ENCODE results near the gene ZNF670.
A peak's percentile ranks its signal among the peaks of the same experiment; 100 is the strongest.
"Not testable (repeated sequence)": the region's sequence is repeated elsewhere in the genome, so short reads cannot be mapped to it uniquely, and the experiment has no call there.

ZNF670 gene

DNA sequence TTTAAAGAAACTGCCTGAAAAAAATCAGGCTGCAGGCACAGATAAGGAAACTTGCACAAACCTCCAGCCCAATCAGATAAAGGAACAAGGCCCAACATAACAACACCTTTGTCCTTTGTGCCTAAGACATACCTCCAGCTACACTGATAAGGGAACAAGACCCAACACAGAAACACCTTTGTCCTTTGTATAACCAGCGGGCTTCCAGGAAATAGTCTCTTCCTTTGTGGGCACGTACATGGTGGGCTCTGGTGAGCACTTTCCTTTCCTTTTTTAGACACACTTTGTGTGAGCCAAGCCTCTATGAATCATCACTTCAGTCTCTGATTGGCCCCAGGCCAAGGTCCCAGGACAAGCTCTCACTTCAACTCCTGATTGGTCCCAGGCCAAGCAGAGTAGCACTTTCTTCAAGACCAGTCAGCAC, 23.6 kb downstream of the ZNF670 start:
- TF ChIP-seq, protein P1, sequence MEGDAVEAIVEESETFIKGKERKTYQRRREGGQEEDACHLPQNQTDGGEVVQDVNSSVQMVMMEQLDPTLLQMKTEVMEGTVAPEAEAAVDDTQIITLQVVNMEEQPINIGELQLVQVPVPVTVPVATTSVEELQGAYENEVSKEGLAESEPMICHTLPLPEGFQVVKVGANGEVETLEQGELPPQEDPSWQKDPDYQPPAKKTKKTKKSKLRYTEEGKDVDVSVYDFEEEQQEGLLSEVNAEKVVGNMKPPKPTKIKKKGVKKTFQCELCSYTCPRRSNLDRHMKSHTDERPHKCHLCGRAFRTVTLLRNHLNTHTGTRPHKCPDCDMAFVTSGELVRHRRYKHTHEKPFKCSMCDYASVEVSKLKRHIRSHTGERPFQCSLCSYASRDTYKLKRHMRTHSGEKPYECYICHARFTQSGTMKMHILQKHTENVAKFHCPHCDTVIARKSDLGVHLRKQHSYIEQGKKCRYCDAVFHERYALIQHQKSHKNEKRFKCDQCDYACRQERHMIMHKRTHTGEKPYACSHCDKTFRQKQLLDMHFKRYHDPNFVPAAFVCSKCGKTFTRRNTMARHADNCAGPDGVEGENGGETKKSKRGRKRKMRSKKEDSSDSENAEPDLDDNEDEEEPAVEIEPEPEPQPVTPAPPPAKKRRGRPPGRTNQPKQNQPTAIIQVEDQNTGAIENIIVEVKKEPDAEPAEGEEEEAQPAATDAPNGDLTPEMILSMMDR (IDR thresholded peaks at IDR 0.05; ENCODE audit: low read depth, low read length): no peak
- H3K4me3 ChIP-seq (replicated peaks in 1 of 2; ENCODE audit: low read depth in 2 of 2, low read length in 2 of 2): no peak overlapping the region

DNA sequence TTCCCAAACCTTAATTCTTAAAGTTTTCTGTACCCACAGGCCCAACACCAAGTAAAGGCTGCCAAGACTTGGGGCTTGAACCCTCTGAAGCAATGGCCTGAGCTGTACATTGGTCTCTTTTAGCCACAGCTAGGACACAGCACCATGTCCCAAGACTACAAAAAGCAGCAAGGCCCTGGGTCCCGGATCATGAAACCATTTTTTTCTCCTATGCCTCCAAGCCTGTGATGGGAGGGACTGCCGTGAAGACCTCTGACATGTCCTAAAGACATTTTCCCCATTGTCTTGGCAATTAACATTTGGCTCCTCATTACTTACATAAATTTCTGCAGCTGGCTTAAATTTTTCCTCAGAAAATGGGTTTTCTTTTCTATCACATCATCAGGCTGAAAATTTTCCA, 30.9 kb downstream of the ZNF670 start:
- TF ChIP-seq, protein P1 (IDR thresholded peaks at IDR 0.05; ENCODE audit: low read depth, low read length): no peak
- DNase-seq (ENCODE audit: low read depth in 2 of 2): no peak
- H3K4me3 ChIP-seq (replicated peaks in 1 of 2; ENCODE audit: low read depth in 2 of 2, low read length in 2 of 2): no peak overlapping the region

More for the DNA sequence above, 23.6 kb downstream of the ZNF670 start:
- peak; percentile 67 to 82 for DNase-seq (ENCODE audit: low read depth in 2 of 2)

- H3K4me3 ChIP-seq (replicated peaks in 1 of 2; ENCODE audit: low read depth in 2 of 2, low read length in 2 of 2): no peak overlapping the region
- TF ChIP-seq, protein P1 (IDR thresholded peaks at IDR 0.05; ENCODE audit: low read depth, low read length): no peak
- no peak for DNase-seq (ENCODE audit: low read depth in 2 of 2)
Observed at GRCh38 chr1:247047260-247047659, 31.4 kb downstream of the ZNF670 start.

DNA sequence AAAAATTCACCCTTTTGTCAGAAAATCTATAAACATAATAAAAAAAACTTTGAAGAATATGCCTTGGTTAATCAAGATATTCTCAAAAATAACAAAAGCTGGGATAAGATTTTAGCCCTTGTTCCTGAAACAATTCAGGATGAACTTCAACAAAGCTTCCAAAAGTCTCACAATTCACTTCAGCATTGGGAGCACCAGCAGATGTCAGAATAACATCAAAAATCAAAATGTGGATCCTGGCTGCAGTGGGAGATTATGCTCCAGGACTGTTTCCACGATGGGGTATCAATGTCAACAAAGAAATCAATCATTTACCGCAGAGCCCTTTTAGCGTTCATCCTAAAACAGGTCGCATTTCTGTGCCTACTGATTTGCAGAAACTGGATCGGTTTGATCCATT, 35.2 kb downstream of the ZNF670 start:
- TF ChIP-seq, protein P1 (IDR thresholded peaks at IDR 0.05; ENCODE audit: low read depth, low read length): no peak
- no peak overlapping the region for H3K4me3 ChIP-seq (replicated peaks in 1 of 2; ENCODE audit: low read depth in 2 of 2, low read length in 2 of 2)
- DNase-seq (ENCODE audit: low read depth in 2 of 2): no peak

GRCh38 chr1:247037511-247038320, 40.9 kb downstream of the ZNF670 start:
- peak in 1 of 2 donors; percentile 2 for DNase-seq (ENCODE audit: low read depth in 2 of 2)
- H3K4me3 ChIP-seq (replicated peaks in 1 of 2; ENCODE audit: low read depth in 2 of 2, low read length in 2 of 2): no peak overlapping the region
- TF ChIP-seq, protein P1 (IDR thresholded peaks at IDR 0.05; ENCODE audit: low read depth, low read length): no peak

DNA sequence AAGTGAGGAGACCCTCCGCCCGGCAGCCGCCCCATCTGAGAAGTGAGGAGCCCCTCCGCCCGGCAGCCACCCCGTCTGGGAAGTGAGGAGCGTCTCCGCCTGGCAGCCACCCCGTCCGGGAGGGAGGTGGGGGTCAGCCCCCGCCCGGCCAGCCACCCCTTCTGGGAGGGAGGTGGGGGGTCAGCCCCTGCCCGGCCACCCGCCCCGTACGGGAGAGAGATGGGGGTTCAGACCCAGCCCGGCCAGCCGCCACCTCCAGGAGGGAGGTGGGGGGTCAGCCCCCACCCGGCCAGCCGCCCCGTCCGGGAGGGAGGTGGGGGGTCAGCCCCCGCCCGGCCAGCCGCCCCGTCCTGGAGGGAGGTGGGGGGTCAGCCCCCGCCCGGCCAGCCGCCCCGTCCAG, 46.3 kb downstream of the ZNF670 start:
- DNase-seq (ENCODE audit: low read depth in 2 of 2); H3K4me3 ChIP-seq (replicated peaks in 1 of 2; ENCODE audit: low read depth in 2 of 2, low read length in 2 of 2): not testable (repeated sequence)
